RWPE2 (cell line): ENCODE results near the gene MAN1C1.

Experiments
- ATAC-seq: fragments of 200-7000 bp; cut with Tn5 transposase; 3 replicates; pipeline ENCODE4 v1.9.1; 2021; ENCODE audit warnings: low read depth
- DNase-seq: peaks from one replicate; pipeline ENCODE4 v3.0.0-alpha.2; 2020; ENCODE audit warnings: low spot score
- H3K27ac ChIP-seq: fragments of 450-650 bp; 2 replicates; pipeline ENCODE4 v1.5.1; 2017; ENCODE audit warnings: mild to moderate bottlenecking; ENCODE audit not compliant: poor library complexity, severe bottlenecking
- H3K27me3 ChIP-seq: fragments of 250-450 bp; sonication (Bioruptor Pico); 2 replicates; pipeline ENCODE4 v1.5.1; 2021; ENCODE audit warnings: mild to moderate bottlenecking, moderate library complexity; ENCODE audit not compliant: insufficient read depth, poor library complexity, severe bottlenecking
- H3K36me3 ChIP-seq: fragments of 250-450 bp; sonication (Bioruptor Pico); 2 replicates; pipeline ENCODE4 v1.5.1; 2020; ENCODE audit warnings: low read depth, mild to moderate bottlenecking, moderate library complexity
- H3K4me1 ChIP-seq: fragments of 250-450 bp; sonication (Bioruptor Pico); 2 replicates; pipeline ENCODE4 v1.5.1; 2021; ENCODE audit warnings: mild to moderate bottlenecking, moderate library complexity; ENCODE audit not compliant: insufficient read depth, poor library complexity, severe bottlenecking
- H3K4me3 ChIP-seq: fragments of 250-450 bp; sonication (Bioruptor Pico); 2 replicates; pipeline ENCODE4 v1.5.1; 2021; ENCODE audit warnings: mild to moderate bottlenecking, moderate library complexity; ENCODE audit not compliant: severe bottlenecking
- H3K9me3 ChIP-seq: fragments of 250-450 bp; sonication (Bioruptor Pico); 2 replicates; pipeline ENCODE4 v1.5.1; 2021; ENCODE audit warnings: mild to moderate bottlenecking, moderate library complexity; ENCODE audit not compliant: severe bottlenecking
- CTCF ChIP-seq: fragments of 450-650 bp; IDR thresholded peaks from one replicate; pipeline ENCODE4 v1.5.1; 2017; ENCODE audit warnings: mild to moderate bottlenecking, moderate library complexity; ENCODE audit not compliant: poor library complexity, severe bottlenecking

The MAN1C1 gene

DNA sequence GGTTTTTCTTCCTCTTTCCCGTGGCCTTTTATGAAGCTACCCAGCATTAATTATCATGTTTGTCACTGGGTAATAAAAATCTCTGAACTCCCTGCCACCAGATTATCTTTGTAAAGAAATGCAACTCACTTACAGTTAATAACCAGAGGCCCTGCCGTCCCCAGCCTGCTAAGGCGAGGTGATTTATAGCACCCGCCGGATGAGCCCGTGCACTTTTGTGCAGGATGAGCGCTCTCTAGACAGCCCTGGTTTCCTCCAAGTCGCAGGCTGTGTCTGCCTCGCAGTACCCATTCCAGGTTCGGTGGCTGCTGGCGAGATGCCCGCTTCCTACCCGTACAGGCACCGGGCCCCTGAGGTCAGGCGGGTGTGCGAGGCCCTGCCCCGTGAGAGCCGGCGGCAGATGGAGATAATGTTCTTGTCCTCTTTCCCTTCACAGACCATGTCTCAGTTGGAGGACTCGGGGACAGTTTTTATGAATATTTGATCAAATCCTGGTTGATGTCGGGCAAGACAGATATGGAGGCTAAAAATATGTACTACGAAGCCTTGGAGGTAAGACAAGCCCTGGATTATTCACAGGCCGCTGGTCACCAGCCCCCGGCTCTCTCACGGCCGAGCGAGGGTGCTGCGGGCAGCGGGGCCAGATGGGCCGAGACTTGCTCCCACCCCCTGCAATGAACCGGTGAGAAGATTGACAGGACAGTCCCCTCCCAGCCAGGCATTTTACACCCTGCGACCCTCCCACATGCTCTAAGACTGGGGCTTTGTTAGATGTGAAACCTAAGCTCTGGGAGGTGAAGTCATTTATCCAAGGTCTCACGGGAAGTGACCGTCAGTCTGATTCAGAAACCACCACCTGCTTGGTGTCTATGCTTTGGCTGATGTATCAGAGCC, 154.9 kb downstream of the MAN1C1 start:
- TF ChIP-seq CTCF, result no peak
- Histone ChIP-seq H3K27ac (no peak overlapping the region), H3K36me3 (no peaks in the 10 kb centered on the region), H3K9me3 (no peaks in the 10 kb centered on the region), H3K4me1 (peaks cover 4% of the 10 kb centered on the region), H3K4me3 (no peak overlapping the region), H3K27me3 (no peaks in the 10 kb centered on the region)
- DNase-seq, result no peak
- ATAC-seq, result no peak

DNA sequence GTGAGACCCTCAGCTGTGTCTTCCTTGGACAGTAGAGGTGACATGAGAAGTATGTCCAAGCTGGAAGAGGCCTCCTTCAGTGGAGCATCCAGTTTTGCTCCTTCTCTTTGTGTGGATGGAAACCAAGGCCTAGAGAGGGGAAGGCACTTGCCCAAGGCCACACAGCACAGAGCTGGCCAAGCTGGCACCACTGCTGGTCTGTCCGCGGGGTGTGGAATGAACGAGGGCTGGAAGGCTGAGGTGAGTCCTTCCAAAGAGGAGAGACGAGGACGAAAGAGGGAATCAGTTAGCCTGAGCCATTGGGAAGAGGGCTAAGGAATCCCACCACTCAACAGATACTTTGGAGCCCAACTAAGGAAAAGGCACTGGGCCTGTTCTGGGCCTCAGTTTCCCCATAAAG, 155.6 kb downstream of the MAN1C1 start:
- Histone ChIP-seq H3K4me1 (peaks cover 4% of the 10 kb centered on the region), H3K4me3 (no peak overlapping the region), H3K27ac (no peak overlapping the region), H3K9me3 (no peaks in the 10 kb centered on the region), H3K27me3 (no peaks in the 10 kb centered on the region), H3K36me3 (no peaks in the 10 kb centered on the region)
- TF ChIP-seq CTCF, result no peak
- ATAC-seq (no peak), DNase-seq (no peak)

DNA sequence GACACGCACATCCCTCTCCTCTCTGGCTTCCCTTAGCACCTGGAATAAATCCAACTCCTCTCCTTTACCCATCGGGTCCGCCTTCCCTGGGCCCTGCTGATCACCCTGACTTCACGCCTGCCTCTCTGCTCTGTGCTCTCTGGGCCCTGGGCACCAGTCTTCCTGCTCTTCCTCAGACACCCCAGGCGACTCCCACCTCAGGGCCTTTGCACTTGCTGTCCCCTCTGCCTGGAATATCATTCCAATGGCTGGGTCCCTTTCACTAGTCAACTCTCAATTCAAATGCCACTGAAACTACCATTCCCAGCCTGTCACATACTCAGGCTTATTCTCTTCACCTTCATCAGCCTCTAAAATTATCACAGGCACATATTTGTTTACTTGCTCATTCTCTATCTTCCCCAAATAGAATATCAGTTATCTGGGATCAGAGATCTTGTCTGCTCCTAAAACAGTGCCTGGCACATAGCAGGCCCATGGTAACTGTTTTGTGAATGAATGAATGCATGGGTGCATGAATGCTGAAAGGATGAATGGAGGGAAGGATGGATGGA, 156.2 kb downstream of the MAN1C1 start:
- TF ChIP-seq CTCF, result no peak
- H3K4me1 ChIP-seq, result peaks cover 4% of the 10 kb centered on the region
- ATAC-seq (no peak), DNase-seq (no peak)
- no peak overlapping the region for H3K27ac ChIP-seq
- H3K9me3 ChIP-seq, result no peaks in the 10 kb centered on the region
- H3K27me3 ChIP-seq, result no peaks in the 10 kb centered on the region
- H3K36me3 ChIP-seq, result no peaks in the 10 kb centered on the region
- H3K4me3 ChIP-seq, result no peak overlapping the region

- Histone ChIP-seq H3K4me3 (no peak overlapping the region), H3K27ac (no peak overlapping the region), H3K4me1 (peaks cover 4% of the 10 kb centered on the region), H3K9me3 (no peaks in the 10 kb centered on the region), H3K36me3 (no peaks in the 10 kb centered on the region), H3K27me3 (no peaks in the 10 kb centered on the region)
- DNase-seq (no peak), ATAC-seq (peak; percentile 48; the same call in 1 of the 3 replicates)
- no peak for TF ChIP-seq CTCF
Observed at GRCh38 chr1:25773441-25774125, 157.0 kb downstream of the MAN1C1 start.
